Measurements from ENCODE around the gene FXYD1. TPM values are rescaled to one million over a fixed set of nuclear protein-coding genes. Genes with fewer than 3 reads are reported as not detected.

Gene FXYD1
- total and polyA plus RNA-seq, 2 experiments from 2014 or later, result 1.5 to 26.8 TPM

Small RNA genes within 50 kb of the gene (small RNA-seq; reads per million reads assigned to genes)
- not detected for gene AC020907.2 (ENCODE audit: low replicate concordance)

Other genes starting within 250 kb of the FXYD1 start
- gene ZNF30, start 211.9 kb upstream of the FXYD1 start, total RNA-seq (2014; rRNA removed; shearing (Covaris generic)), result 4.0 and 18.7 TPM in 2 replicates
- 3.3 and 4.1 TPM in 2 replicates for gene ZNF30, start 211.9 kb upstream of the FXYD1 start, polyA plus RNA-seq (2016; fragmentation: Nextera tagmentation; extraction: Ambion mirVana)
- gene ZNF792, start 174.6 kb upstream of the FXYD1 start, total RNA-seq (2014; rRNA removed; shearing (Covaris generic)), result 8.8 and 12.8 TPM in 2 replicates
- 1.3 and 1.6 TPM in 2 replicates for gene ZNF792, start 174.6 kb upstream of the FXYD1 start, polyA plus RNA-seq (2016; fragmentation: Nextera tagmentation; extraction: Ambion mirVana)
- gene GRAMD1A, start 138.5 kb upstream of the FXYD1 start, total RNA-seq (2014; rRNA removed; shearing (Covaris generic)), result 141 and 174 TPM in 2 replicates
- 122 and 125 TPM in 2 replicates for gene GRAMD1A, start 138.5 kb upstream of the FXYD1 start, polyA plus RNA-seq (2016; fragmentation: Nextera tagmentation; extraction: Ambion mirVana)
- 3.4 and 4.8 TPM in 2 replicates for gene SCN1B, start 108.4 kb upstream of the FXYD1 start, total RNA-seq (2014; rRNA removed; shearing (Covaris generic))
- gene SCN1B, start 108.4 kb upstream of the FXYD1 start, polyA plus RNA-seq (2016; fragmentation: Nextera tagmentation; extraction: Ambion mirVana), result 1.7 and 1.8 TPM in 2 replicates
- 16.2 and 17.4 TPM in 2 replicates for gene HPN, start 97.1 kb upstream of the FXYD1 start, total RNA-seq (2014; rRNA removed; shearing (Covaris generic))
- gene HPN, start 97.1 kb upstream of the FXYD1 start, polyA plus RNA-seq (2016; fragmentation: Nextera tagmentation; extraction: Ambion mirVana), result 14.0 and 14.6 TPM in 2 replicates
- gene FXYD3, start 23.0 kb upstream of the FXYD1 start, total RNA-seq (2014; rRNA removed; shearing (Covaris generic)), result not detected in 2 replicates
- gene FXYD3, start 23.0 kb upstream of the FXYD1 start, polyA plus RNA-seq (2016; fragmentation: Nextera tagmentation; extraction: Ambion mirVana), result 0.81 and 0.89 TPM in 2 replicates
- 3.6 and 4.3 TPM in 2 replicates for gene LGI4, start 3.8 kb upstream of the FXYD1 start, total RNA-seq (2014; rRNA removed; shearing (Covaris generic))
- gene LGI4, start 3.8 kb upstream of the FXYD1 start, polyA plus RNA-seq (2016; fragmentation: Nextera tagmentation; extraction: Ambion mirVana), result 2.3 and 3.4 TPM in 2 replicates
- 9.6 and 15.9 TPM in 2 replicates for gene FXYD7, start 4.4 kb downstream of the FXYD1 start, total RNA-seq (2014; rRNA removed; shearing (Covaris generic))
- 43.7 and 44.0 TPM in 2 replicates for gene FXYD7, start 4.4 kb downstream of the FXYD1 start, polyA plus RNA-seq (2016; fragmentation: Nextera tagmentation; extraction: Ambion mirVana)
- 97.7 and 98.9 TPM in 2 replicates for gene FXYD5, start 15.9 kb downstream of the FXYD1 start, total RNA-seq (2014; rRNA removed; shearing (Covaris generic))
- 222 and 233 TPM in 2 replicates for gene FXYD5, start 15.9 kb downstream of the FXYD1 start, polyA plus RNA-seq (2016; fragmentation: Nextera tagmentation; extraction: Ambion mirVana)
- gene FAM187B, start 89.9 kb downstream of the FXYD1 start, total RNA-seq (2014; rRNA removed; shearing (Covaris generic)), result not detected in 2 replicates
- 0.23 and 0.31 TPM in 2 replicates for gene FAM187B, start 89.9 kb downstream of the FXYD1 start, polyA plus RNA-seq (2016; fragmentation: Nextera tagmentation; extraction: Ambion mirVana)
- 195 and 212 TPM in 2 replicates for gene LSR, start 110.2 kb downstream of the FXYD1 start, total RNA-seq (2014; rRNA removed; shearing (Covaris generic))
- gene LSR, start 110.2 kb downstream of the FXYD1 start, polyA plus RNA-seq (2016; fragmentation: Nextera tagmentation; extraction: Ambion mirVana), result 116 and 125 TPM in 2 replicates
- 60.5 and 63.8 TPM in 2 replicates for gene USF2, start 130.1 kb downstream of the FXYD1 start, total RNA-seq (2014; rRNA removed; shearing (Covaris generic))
- gene USF2, start 130.1 kb downstream of the FXYD1 start, polyA plus RNA-seq (2016; fragmentation: Nextera tagmentation; extraction: Ambion mirVana), result 28.9 and 36.4 TPM in 2 replicates
- not detected in 2 replicates for gene HAMP, start 143.7 kb downstream of the FXYD1 start, total RNA-seq (2014; rRNA removed; shearing (Covaris generic))
- 0.65 TPM in 1 of 2 replicates, not detected in the other for gene HAMP, start 143.7 kb downstream of the FXYD1 start, polyA plus RNA-seq (2016; fragmentation: Nextera tagmentation; extraction: Ambion mirVana)
- gene MAG, start 153.3 kb downstream of the FXYD1 start, total RNA-seq (2014; rRNA removed; shearing (Covaris generic)), result 1.3 and 1.8 TPM in 2 replicates
- 0.61 and 0.85 TPM in 2 replicates for gene MAG, start 153.3 kb downstream of the FXYD1 start, polyA plus RNA-seq (2016; fragmentation: Nextera tagmentation; extraction: Ambion mirVana)
- gene CD22, start 190.4 kb downstream of the FXYD1 start, total RNA-seq (2014; rRNA removed; shearing (Covaris generic)), result 0.10 and 0.12 TPM in 2 replicates
- 0.32 and 0.66 TPM in 2 replicates for gene CD22, start 190.4 kb downstream of the FXYD1 start, polyA plus RNA-seq (2016; fragmentation: Nextera tagmentation; extraction: Ambion mirVana)
- gene FFAR1, start 209.1 kb downstream of the FXYD1 start, total RNA-seq (2014; rRNA removed; shearing (Covaris generic)), result not detected in 2 replicates
- gene FFAR1, start 209.1 kb downstream of the FXYD1 start, polyA plus RNA-seq (2016; fragmentation: Nextera tagmentation; extraction: Ambion mirVana), result not detected in 2 replicates
- 0.35 TPM in 1 of 2 replicates, not detected in the other for gene FFAR3, start 219.6 kb downstream of the FXYD1 start, total RNA-seq (2014; rRNA removed; shearing (Covaris generic))
- not detected in 2 replicates for gene FFAR3, start 219.6 kb downstream of the FXYD1 start, polyA plus RNA-seq (2016; fragmentation: Nextera tagmentation; extraction: Ambion mirVana)
- not detected in 2 replicates for gene GPR42, start 232.2 kb downstream of the FXYD1 start, total RNA-seq (2014; rRNA removed; shearing (Covaris generic))
- gene GPR42, start 232.2 kb downstream of the FXYD1 start, polyA plus RNA-seq (2016; fragmentation: Nextera tagmentation; extraction: Ambion mirVana), result not detected in 2 replicates